Measurements from ENCODE around the gene TTC6.

TTC6 gene

DNA sequence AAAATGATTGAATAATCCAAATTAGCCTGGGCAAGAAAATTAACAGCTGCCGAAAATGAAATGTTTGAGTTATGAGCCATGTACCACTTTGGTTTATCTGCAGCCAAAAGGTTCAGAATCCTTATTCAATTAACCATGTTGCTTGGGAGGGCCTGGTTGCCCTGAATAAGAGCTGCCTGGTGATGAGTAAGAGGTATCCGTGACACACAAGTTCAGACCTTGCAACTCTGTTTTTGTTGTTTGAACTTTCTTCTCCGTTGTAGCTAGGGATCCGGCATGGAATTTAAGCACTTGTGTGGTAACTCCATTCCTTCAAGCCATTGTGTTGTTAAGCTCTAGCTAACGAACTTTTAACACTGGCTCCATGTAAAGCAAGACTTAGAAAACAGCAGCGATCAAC, 36.0 kb upstream of the TTC6 start:
- H3K27ac ChIP-seq: no peak overlapping the region
- no peak for TF ChIP-seq ZFX (IDR thresholded peaks at IDR 0.05; ENCODE audit: borderline replicate concordance)
- TF ChIP-seq, protein P1, sequence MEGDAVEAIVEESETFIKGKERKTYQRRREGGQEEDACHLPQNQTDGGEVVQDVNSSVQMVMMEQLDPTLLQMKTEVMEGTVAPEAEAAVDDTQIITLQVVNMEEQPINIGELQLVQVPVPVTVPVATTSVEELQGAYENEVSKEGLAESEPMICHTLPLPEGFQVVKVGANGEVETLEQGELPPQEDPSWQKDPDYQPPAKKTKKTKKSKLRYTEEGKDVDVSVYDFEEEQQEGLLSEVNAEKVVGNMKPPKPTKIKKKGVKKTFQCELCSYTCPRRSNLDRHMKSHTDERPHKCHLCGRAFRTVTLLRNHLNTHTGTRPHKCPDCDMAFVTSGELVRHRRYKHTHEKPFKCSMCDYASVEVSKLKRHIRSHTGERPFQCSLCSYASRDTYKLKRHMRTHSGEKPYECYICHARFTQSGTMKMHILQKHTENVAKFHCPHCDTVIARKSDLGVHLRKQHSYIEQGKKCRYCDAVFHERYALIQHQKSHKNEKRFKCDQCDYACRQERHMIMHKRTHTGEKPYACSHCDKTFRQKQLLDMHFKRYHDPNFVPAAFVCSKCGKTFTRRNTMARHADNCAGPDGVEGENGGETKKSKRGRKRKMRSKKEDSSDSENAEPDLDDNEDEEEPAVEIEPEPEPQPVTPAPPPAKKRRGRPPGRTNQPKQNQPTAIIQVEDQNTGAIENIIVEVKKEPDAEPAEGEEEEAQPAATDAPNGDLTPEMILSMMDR (IDR thresholded peaks at IDR 0.05): no peak

DNA sequence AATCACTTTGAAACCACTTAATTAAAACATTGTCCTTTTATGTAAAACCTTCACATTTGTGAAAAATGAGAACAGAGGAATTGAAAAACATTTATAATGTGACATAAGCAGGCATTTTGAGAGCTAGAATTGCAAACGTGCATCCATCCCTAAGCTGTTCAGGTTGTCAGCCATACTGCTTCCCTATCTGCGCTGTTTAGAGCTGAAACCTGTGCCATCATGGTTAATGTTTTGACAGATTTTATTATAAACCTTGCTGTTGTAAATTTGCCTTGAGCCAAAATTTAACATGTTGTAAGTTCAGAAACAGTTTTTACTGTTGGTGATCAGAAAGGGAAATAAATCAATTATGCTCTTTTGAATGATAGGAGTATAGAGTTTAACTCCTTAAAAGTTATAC, 32.2 kb upstream of the TTC6 start:
- TF ChIP-seq ZFX (IDR thresholded peaks at IDR 0.05; ENCODE audit: borderline replicate concordance): no peak
- TF ChIP-seq, protein P1 (IDR thresholded peaks at IDR 0.05): no peak
- H3K27ac ChIP-seq: peak overlapping the region; percentile 96

DNA sequence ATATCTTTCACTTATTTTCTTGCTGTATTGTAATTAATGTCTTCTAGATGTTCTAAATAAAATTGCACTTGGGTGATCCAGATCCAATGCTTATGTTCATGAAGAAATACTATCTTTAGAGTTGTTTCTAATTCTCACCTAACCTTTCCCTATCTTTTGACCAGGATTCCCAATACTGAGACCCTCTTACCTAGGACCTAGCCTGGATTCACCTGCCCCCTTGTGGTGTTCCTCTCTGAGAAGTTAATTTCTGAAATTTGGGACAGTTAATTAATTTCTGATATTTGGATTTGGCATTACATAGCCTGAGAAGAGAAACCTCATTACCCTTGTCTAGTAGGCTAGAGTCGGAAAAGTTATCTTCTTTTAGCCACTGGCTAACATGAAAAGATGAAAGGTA, 29.9 kb upstream of the TTC6 start:
- peak overlapping the region; percentile 96 for H3K27ac ChIP-seq
- TF ChIP-seq, protein P1 (IDR thresholded peaks at IDR 0.05): peak; percentile 57
- TF ChIP-seq ZFX (IDR thresholded peaks at IDR 0.05; ENCODE audit: borderline replicate concordance): no peak

DNA sequence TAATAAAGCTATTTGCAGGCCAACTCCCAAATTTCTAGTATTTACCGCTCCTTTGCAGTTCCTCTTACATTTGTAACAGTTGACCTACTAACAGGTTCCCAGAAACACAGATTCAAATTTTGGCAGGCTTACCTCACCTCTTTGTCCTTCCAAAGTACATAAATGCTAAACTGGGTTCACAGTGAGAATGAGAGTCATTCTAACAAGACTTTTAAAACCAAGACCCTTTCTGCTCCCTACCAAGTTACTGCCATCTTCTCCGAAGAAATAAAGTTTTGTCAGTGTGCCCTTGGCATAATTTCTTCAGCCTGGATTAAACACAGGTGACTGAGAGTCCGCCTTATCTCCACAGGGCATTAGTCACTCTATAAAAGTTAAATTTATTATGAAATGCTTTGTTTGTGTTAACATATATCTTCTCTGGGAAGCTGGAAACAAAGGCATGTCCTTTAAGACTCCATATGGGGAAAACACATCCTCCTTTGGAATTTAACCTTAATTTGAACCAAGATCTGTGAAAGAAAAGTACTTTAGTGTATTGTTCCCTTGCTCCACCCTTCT, 28.5 kb upstream of the TTC6 start:
- peak overlapping the region; percentile 96 for H3K27ac ChIP-seq
- TF ChIP-seq ZFX (IDR thresholded peaks at IDR 0.05; ENCODE audit: borderline replicate concordance): no peak
- TF ChIP-seq, protein P1 (IDR thresholded peaks at IDR 0.05): no peak

DNA sequence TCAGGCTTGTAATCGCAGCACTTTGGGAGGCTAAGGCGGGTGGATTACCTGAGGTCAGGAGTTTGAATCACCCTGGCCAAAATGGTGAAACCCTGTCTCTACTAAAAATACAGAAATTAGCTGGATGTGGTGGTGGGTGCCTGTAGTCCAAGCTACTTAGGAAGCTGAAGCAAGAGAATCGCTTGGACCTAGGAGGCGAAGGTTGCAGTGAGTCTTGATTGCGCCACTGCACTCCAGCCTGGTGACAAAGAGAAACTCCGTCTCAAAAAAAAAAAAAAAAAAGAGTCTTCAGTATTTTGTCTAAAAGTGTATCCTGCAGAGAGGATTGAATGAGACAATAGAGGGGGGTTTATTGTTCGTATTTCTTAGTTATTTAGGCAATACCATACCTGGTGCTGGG, 25.7 kb upstream of the TTC6 start:
- no peak for TF ChIP-seq ZFX (IDR thresholded peaks at IDR 0.05; ENCODE audit: borderline replicate concordance)
- TF ChIP-seq, protein P1 (IDR thresholded peaks at IDR 0.05): no peak
- peak overlapping the region; percentile 96 for H3K27ac ChIP-seq

DNA sequence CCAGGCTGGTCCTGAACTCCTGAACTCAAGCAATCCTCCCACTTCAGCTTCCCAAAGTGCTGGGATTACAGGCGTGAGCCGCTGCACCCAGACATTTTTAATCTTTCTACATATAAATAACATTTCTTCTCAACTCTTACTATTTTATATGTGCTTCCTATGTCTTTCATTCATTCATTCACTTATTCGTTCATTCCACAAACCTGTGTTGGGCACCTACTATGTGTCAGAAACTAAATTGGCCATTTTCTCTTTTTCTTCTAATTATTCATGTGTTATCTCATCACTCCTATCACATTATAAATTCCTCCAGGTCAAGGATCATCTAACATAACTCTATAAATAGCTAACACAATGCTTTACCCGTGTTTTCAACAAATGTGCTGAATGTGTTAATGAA, 24.0 kb upstream of the TTC6 start:
- peak overlapping the region; percentile 96 for H3K27ac ChIP-seq
- TF ChIP-seq, protein P1 (IDR thresholded peaks at IDR 0.05): no peak
- no peak for TF ChIP-seq ZFX (IDR thresholded peaks at IDR 0.05; ENCODE audit: borderline replicate concordance)

DNA sequence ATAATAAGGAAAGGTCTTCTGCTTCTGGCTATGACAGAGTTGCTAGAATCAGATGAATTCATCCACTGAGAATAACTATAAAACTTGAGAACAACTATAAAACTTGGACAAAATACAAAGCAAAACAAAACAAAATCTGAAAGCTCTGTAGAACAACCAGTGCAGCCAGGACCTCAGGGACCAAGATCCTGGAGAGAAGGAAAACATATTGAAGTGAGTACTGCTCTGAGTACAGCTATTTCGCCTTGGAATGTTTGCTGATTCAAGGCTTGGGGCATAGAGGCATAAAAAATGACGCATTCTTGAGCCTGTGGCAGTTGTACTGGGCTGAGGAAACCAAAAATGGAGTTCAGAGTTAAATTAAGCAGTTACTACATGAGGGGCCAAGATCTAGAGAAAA, 22.1 kb upstream of the TTC6 start:
- TF ChIP-seq, protein P1 (IDR thresholded peaks at IDR 0.05): no peak
- peak overlapping the region; percentile 96 for H3K27ac ChIP-seq

All from 22Rv1 (cell line).